ENCODE measurements around the gene APBA1.

The APBA1 gene

DNA sequence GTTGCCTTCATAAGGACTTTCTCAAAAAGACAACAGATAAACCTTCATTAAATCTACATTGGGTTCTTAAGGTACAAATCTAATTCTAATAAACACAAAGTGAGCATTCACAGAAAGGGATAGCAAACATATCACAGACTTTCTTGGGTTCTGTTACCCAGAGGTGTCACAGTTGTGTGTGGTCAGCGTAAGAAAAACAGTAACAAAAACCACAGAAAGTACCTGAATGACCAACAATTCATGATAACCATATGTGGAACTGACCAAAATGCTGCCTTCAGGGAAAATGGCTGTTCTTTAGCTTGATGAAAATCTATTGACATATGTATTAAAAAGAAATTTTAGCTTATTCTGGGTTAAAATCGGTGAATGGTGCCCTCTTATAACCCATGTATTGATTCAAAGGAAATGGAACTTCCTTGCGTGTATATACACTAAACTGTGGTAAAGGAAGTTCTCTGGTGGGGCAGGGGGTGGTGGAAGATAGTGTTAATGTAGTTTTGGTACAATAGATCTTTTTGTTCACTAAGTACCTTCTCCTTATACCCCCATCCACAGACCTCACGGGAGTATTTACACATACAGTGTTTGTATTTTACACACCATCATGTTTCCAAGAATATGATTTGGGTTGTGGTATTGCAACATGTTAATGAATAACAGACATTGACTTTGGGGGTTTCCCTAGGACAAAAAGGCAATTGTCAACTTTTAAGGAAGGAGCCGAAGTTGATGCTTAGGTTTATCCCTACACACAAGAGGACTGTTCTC lies 152.5 kb downstream of the APBA1 start:
- DNase-seq (ENCODE audit: low read depth), result no peak

DNA sequence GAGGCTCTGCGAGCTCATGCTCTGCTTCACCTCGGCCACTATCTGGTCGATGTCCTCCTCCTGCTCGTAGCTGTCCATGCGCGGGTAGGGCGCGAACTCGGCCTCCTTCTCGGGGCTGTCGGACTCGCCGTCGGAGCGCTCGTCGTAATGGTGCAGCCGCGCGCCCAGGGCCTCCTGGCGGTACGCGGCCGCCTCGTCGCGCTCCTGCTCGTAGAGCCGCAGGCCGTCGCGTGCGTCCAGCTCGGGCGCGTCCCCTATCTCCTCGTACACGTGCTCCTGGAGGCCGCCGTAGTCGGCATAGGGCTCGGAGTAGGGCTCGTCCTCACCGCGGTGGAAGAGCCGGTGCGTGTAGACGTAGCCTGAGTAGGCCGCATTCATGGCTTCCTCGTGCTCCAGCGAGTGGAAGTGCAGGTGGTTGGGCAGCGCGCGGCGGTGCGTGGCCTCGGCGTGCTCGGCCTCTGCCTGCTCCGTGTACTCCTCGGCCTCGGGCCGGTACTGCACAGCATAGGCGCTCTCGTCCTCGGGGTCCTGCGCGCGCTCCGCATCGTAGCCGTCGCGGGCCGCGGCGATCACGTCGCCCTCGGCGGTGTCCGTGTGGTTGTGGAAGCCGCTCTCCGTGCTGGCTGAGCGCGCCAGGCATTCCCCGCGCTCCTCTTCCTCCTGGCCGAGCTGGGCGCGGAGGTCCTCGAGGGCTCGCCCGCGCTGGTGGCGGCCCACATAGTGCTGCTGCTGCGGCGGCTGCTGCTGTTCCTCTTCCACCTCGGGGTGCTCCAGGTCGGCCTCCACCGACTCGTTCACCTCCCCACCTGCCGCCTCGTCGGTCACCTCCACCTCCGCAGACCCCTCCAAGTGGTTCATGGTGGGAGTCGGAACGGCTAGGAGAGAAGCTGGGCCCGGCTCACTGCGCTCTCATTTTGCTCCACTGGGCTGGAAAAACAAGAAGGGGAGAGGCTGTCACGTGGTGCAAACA lies 155.5 kb downstream of the APBA1 start:
- DNase-seq (ENCODE audit: low read depth), result no peak

DNA sequence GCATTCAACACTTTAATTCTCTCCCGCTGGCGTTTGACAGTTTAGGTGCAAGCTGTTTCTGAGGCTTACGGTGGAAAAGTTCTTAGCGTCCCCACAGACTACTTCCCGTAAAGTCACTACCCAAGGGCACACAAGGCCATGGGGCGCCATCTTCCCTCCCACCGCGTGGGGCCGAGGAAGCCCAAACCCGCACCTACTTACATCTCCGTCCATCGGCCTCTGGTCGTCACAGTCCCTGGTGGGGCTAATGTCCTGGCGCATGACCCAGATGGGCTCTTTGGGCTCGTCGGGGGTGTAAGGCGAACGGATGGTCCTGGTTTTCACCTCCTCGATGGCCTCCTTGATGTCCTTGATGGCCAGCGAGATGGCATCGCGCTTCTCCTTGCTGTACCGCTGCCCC lies 156.4 kb downstream of the APBA1 start:
- no peak for DNase-seq (ENCODE audit: low read depth)

DNA sequence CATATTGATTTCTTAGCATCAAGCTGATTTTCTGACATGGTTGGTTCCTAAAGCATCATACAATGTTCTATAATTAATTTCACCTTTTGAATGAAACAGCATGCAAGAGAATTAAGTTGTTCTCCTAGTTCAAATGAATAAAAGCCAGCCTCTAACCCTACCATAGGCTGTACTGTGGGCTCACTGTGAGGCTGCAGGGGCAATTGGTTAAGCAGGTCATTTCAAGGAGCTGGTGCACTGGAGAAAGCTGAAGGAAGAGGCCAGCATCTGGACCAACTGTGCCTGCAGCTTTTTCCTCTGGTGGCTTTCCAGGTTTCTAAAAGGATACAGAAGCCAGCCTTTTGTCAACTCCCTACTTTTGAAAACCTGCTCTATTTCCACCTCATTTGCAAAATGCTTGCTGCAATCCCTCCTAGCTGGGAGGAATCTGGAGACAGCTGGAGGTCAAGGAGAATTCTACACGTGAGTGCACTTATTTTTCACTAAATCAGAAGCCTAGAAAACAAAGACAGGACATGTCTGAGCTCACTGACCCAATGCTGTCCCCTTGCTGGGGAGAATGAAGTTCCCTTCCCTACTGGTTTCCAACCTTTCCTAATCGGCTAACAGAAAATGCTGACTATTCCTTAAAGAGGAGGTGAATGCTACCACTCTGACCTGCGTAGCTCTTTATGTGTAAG lies 158.9 kb downstream of the APBA1 start:
- DNase-seq (ENCODE audit: low read depth), result no peak

DNA sequence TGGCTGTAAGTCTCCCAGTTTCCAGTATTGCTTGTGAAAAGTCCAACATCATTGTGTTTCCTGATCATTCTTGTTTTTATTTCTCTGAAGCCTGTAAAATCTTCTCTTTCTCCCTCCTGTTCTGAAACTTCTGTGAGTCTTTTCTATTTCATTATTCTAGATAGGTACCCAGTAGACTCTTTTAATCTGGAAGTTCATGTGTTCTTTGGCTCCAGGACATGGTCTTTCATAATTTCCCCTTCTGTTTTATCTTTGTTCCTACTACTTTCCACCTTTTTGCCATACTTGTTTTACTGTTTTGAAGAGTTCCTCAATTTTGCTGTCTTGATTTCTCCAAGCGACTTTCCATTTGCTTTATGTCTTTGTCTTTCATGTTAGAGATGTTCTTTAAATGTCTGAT lies 168.1 kb downstream of the APBA1 start:
- DNase-seq (ENCODE audit: low read depth), result no peak

DNA sequence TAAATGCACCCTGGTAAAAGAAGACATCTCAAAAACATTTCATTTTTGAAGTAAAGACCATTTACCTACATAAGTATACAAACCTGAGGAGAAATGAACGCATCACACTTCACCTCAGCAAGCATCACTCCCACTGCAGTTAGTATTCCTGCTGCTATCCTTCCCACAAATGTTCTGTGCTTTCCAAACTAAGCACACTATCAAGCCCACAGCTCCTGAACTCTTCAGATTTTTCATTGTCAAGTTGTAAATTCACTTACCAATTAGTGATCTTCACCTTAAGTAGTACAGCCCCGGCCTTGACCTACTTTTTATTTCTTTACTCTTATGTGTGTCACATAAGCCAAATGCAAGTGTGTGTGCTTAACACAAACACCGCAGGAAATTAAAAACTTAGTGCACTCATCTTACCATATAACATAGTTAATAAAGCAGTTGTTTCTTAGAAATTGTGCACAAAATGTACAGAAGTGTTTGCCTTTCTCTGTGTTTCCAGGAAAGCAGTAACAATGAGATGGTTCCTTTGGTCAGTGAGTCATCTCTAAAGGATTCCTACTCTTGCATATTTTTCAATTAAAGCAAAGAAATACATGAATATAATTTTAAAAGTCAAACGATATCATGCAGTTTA lies 169.4 kb downstream of the APBA1 start:
- no peak for DNase-seq (ENCODE audit: low read depth)

DNA sequence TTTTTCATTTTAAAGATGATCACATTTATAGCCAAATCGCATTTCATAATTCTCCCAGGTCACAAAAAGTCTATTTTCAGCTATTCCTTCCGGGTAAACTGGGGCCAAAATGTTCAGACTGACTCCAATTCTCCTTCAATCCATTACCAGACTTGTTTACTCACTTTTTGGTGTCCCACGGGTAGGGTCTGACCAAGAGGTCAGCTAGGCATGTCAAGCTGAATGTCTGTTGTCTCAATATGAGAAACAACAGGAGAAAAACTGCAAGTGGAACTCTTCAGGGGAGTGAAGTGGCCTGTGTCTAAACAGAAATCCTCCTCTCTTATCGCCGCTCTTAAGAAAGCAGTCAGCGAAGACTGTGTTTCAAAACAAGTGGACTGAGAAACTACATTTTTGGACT lies 171.3 kb downstream of the APBA1 start:
- DNase-seq (ENCODE audit: low read depth), result no peak

DNA sequence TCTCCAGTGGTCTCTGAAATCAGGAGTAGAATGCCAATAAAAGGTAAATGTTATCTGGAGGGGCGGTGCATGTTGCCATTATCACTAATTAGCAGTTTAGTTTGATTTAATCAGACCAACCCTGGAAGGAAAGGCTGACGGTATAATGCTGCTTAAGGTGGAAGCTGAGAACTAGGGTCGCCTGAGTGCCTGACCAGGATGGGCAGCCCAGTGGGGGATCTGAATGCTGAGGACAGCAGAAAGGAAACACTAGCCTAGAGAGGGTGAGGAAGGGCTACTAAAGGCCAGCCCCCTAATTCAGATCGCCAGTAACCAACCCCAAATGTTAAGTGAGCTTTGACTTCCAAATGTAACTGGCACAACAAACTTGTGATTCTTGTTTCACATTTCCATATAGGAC lies 172.2 kb downstream of the APBA1 start:
- no peak for DNase-seq (ENCODE audit: low read depth)

DNA sequence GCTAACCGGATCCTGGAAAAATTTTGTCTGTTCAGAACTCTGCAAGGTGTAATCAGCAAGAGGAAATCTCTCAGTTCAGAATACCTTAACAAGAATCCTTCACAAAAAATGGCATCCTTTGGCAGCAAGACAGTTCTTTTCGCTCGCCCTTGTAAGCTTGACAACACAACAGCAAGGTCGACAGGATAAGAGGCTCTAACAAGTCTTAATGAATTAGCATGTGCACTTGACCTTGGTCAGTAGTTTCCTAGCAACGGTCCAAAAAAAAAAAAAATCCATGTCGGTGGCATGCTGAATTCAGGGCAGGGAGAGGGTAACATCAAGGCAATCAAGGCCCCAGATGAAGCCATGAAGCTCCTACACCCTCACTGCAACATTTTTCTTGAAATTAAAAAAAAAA lies 172.8 kb downstream of the APBA1 start:
- DNase-seq (ENCODE audit: low read depth), result no peak

DNA sequence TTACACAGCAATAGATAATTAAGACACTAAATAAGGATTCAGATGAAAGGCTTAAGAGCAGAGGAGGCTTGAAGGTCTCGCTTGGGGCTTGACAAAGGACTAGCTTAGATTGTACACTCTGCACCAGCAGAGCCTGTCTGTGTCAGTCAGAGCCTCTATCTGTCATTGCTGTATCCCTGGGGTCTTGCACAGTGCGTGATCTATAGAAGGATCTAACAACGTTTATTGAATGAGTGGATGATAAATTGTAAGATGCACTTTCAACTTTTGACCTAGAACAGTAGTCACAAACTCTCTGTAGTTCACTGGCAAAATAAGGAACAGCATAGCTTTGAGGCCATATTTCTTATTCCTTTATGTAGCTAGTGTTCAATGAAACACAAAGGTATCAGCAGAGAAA lies 173.7 kb downstream of the APBA1 start:
- no peak for DNase-seq (ENCODE audit: low read depth)

DNA sequence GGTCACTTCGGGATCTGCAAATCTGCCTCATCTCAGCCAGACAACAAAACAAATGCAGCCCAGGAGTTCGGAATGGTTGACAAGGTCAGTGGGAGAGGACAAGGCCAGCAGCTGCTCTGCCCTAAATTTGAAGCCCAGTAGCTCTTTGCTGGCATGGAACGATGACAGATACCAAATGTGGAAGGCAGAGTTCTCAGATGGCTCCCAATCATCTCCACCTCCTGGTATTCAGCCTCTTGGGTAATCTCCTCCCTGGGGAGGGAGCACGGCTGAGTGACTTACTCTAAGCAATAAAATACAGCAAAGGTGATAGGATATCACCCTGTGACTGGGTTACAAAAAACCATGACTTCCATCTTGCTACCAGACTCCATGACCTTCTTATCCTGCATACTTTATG lies 174.4 kb downstream of the APBA1 start:
- DNase-seq (ENCODE audit: low read depth), result no peak

DNA sequence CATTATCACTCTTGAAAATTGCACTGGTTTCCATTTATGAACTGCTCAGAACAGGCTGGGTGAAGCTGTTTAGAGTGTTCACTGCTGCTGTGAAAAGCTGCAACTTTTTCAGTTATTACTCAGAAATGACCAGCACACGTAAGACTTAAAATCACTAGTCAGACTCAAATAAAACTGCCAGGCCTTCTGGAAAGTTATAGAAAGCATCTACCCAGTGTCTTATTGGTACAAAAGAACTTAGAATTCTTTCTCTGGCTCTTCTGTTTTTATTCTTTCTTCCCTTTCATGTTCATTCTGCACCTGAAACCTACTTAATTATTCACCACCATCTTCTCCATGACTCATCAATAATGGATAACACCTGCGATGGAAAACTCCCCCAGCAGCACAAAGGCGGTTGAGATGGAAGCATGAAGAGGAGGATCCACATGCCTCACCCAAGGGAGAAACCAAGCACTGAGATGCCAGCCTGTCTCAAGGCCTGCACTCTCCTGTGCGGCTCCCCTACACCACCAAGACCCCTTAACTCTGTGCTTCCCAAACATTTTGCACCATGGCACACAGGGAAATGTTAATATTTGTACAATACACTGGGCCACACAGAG lies 175.2 kb downstream of the APBA1 start:
- DNase-seq (ENCODE audit: low read depth), result no peak

DNA sequence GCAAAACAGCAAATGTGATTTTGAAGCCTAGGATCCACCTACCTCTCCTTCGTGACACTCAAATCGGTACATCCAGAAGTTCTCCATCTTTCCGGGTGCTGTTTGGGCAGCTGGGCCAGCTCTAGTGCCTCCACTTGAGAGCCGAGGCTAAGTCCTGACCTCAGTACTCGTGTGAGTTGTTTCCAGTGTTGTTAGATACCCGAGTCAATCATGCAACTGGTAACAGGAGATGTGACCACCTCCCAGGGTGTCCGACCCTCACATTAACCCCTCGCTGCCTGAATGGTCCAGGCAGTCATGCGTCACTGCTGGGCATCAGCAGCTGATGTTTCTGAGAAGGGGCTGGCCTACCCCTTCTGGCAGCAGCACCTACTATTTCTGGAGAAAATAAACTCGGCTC lies 176.9 kb downstream of the APBA1 start:
- DNase-seq (ENCODE audit: low read depth), result no peak

DNA sequence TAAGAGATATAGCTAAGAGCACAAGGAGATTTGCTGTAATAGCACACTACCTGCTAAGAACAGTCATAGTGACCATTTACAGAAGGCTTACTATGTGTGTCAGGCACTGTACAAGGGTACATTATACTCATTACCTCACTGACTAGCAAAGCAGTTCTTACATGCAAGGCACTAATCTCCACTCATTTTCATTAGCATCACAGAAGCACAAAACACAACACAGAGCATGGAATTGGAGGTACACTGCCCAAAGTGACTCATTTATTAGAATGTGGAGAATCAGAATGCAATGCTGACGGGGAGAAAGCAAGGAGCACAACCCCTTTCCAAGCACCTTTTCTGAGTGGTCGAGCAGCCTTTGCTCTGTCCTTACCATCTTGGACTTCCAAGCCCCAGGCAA lies 177.4 kb downstream of the APBA1 start:
- DNase-seq (ENCODE audit: low read depth), result no peak

DNA sequence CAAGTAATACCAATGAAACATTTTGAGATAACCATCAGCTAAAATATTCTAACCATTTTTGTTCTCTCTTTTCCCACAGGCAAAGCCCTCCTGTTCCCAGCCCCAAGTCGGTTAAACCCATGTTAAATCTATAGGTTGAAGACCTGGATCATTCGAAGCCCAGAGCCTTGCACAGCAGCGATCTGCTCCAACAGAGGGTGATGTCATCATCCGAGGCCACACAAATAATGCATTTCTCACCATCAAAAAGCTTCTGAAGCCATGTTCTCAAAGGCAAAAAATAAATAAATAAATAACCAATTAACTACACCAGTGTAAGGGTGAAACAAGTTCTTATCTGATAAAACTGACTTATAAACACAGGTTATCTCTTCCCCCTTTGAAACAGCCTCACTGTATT lies 178.0 kb downstream of the APBA1 start:
- no peak for DNase-seq (ENCODE audit: low read depth)

DNA sequence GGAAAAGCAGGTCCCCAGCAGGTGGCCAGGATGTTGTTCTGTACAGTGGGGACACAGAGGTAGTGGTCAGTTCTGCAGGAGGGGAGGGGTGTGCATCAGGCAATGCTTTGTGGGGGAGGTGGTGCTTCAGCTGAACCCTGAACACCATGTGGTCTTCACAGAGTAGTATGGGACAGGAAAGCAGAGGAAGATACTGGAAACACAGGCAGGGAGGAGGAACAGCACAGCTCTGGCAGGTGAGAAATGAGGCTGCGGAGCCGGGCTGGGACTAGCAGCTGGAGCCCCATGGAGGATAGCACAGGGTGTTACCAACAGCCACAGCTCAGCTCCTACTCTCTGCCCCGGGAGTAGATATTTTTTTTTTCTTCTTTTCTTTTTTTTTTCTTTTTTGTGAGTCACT lies 185.7 kb downstream of the APBA1 start:
- no peak for DNase-seq (ENCODE audit: low read depth)

DNA sequence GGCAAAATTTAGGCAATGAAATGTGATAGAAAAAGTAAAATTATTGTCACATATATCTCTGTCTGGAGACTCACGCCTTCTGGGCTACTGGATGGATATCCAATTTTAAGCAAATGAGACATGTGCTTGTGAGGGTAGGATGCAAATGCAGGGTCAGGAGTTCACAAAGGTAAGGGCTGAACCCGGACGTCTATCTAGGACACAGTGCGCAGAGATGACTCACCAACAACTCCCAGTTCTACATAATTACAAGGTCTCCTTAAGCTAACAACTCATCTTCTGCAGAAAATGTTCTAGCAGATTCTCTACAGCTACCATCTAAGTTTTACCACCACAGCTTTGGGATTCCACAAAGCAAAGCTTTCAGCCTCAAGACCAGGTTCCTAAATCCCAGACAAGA lies 186.7 kb downstream of the APBA1 start:
- no peak for DNase-seq (ENCODE audit: low read depth)

DNA sequence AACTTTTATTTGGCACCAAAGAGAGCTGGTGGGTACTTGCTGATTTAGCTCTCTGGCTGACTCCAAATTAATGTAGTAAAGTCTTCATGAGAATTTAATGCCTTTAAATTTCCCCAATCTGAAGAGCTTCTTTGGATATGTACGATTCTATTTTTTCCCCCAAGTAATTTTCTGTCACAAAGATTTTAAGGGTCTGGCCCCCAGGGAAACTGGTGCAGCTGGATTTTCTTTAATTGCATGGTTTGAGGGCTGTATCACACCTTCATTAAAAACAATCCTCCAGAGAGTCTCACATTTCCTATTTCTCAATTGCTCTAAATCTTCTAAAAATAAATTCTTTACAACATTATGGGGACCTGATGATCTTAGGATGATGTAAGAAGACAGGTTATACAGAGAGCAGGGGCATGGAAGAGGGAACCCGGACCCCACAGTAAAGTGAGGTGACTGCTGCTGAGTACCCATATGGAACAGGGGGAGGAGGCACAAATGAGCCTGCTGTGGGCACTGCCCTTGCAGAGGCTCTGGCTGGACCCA lies 188.2 kb downstream of the APBA1 start:
- DNase-seq (ENCODE audit: low read depth), result no peak

DNA sequence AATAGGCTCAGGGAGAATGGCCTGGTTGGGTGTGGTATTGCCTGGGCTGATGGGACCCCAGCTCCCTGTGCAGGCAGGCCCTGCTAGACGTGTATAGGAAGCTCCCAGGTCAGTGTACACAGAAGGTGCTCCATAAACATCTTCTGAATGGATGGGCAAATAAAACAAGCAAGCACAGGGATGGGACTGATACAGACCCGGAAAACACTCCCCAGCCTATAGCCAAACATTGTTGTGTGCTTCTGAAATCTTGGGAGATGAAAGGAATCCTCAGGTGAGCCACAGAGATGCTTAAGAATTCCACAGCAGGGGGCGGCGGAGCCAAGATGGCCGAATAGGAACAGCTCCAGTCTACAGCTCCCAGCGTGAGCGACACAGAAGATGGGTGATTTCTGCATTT lies 195.4 kb downstream of the APBA1 start:
- no peak for DNase-seq (ENCODE audit: low read depth)

DNA sequence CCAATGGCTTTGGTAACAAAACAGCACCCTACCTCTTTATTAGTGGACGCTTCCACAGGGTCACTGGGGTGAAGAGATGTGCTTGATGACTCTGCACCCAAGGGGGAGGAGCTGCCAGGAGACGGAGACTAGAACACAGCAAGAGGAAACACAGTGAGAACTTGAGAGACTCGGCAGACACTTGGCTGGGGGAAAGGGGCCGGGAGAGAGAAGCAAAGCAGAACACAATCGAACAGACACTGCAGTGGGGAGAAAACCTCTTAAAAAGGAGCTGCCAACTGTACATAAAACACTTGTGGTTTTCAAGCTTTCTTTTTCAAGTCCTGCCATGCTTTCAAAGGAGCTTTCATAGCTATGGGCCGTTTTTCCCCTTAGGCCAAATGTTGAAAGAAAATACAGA lies 196.2 kb downstream of the APBA1 start:
- DNase-seq (ENCODE audit: low read depth), result no peak

DNA sequence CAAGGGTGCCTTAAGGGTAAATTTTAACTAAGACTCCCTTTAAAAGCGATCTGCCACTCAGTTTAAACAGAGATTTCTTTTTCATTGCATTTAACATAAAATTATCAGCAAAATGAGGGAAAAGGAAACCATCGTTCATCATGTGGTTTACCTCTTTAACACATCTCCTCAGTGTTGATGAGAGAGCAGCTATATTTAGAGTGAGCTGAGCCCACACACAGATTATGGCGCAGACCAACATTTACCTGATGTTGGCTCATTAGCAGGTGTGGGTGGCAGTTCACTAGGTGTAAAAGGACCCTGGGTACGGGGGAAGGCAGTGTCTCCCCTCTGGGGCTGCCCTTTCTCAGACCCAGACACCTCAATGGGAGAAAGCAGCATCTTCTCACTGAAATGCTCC lies 197.3 kb downstream of the APBA1 start:
- no peak for DNase-seq (ENCODE audit: low read depth)

Measured in activated gamma-delta T cell treated with anti-CD3 and anti-CD28 coated beads, Interleukin-2, amount 50 U/mL, for 16 hours (primary cell).